OCI-LY3 (cell line): Measurements from ENCODE around the gene MERTK.

Source experiments
- H2AFZ ChIP-seq: fragments of 200-600, 300-600 bp; shearing (Covaris generic); 2 replicates; pipeline ENCODE4 v1.6.0; 2014; ENCODE audit warnings: antibody characterized with exemption, low read depth, low read length
- H3K27ac ChIP-seq: fragments of 200-600, 300-600 bp; sonication (generic); 2 replicates; pipeline ENCODE4 v1.5.1; 2014; ENCODE audit warnings: mild to moderate bottlenecking, low read length, moderate library complexity, mixed read lengths
- H3K27me3 ChIP-seq: fragments of 200-600, 300-600 bp; sonication (generic); 2 replicates; pipeline ENCODE4 v1.6.1; 2014; ENCODE audit warnings: low read depth, low read length, mixed read lengths
- H3K36me3 ChIP-seq: fragments of 200-600, 300-600 bp; sonication (generic); replicated peaks from 2 replicates; pipeline ENCODE3; 2014; ENCODE audit warnings: low read depth, low read length, mixed read lengths
- H3K4me1 ChIP-seq: fragments of 300-600, 200-600 bp; sonication (generic); 2 replicates; pipeline ENCODE4 v1.6.1; 2014; ENCODE audit warnings: low read length, mixed read lengths
- H3K4me2 ChIP-seq: fragments of 200-600, 300-600 bp; sonication (generic); 2 replicates; pipeline ENCODE4 v1.6.1; 2014; ENCODE audit warnings: low read length, mixed read lengths
- H3K4me3 ChIP-seq: fragments of 300-600, 200-600 bp; sonication (generic); 2 replicates; pipeline ENCODE4 v1.5.1; 2014; ENCODE audit warnings: antibody characterized with exemption, mild to moderate bottlenecking, low read length, moderate library complexity
- H3K79me2 ChIP-seq: fragments of 300-600, 200-600 bp; shearing (Covaris generic); 2 replicates; pipeline ENCODE4 v1.6.1; 2014; ENCODE audit warnings: mild to moderate bottlenecking, low read length, mixed read lengths
- H3K9ac ChIP-seq: fragments of 300-600, 200-600 bp; shearing (Covaris generic); 2 replicates; pipeline ENCODE4 v1.6.0; 2014; ENCODE audit warnings: mild to moderate bottlenecking, low read length, moderate library complexity
- H3K9me3 ChIP-seq: fragments of 200-600, 300-600 bp; shearing (Covaris generic); 2 replicates; pipeline ENCODE4 v1.6.1; 2014; ENCODE audit warnings: low read length, mixed read lengths; ENCODE audit not compliant: insufficient read depth
- H4K20me1 ChIP-seq: fragments of 200-600, 300-600 bp; sonication (generic); 2 replicates; pipeline ENCODE4 v1.6.1; 2016; ENCODE audit warnings: low read length, mixed read lengths; ENCODE audit not compliant: insufficient read depth
- EZH2phosphoT487 ChIP-seq: fragments of 200-600 bp; shearing (Covaris generic); IDR thresholded peaks from 2 replicates; pipeline ENCODE4 v1.6.1; 2018; ENCODE audit warnings: antibody characterized with exemption, mixed run types, low read depth
- TF ChIP-seq, protein P1 (sequence below): fragments of 200-600, 300-600 bp; sonication (generic); IDR thresholded peaks from 2 replicates; pipeline ENCODE4 v1.5.1; 2014; ENCODE audit warnings: antibody characterized with exemption, low read length, low read depth

Gene MERTK

DNA sequence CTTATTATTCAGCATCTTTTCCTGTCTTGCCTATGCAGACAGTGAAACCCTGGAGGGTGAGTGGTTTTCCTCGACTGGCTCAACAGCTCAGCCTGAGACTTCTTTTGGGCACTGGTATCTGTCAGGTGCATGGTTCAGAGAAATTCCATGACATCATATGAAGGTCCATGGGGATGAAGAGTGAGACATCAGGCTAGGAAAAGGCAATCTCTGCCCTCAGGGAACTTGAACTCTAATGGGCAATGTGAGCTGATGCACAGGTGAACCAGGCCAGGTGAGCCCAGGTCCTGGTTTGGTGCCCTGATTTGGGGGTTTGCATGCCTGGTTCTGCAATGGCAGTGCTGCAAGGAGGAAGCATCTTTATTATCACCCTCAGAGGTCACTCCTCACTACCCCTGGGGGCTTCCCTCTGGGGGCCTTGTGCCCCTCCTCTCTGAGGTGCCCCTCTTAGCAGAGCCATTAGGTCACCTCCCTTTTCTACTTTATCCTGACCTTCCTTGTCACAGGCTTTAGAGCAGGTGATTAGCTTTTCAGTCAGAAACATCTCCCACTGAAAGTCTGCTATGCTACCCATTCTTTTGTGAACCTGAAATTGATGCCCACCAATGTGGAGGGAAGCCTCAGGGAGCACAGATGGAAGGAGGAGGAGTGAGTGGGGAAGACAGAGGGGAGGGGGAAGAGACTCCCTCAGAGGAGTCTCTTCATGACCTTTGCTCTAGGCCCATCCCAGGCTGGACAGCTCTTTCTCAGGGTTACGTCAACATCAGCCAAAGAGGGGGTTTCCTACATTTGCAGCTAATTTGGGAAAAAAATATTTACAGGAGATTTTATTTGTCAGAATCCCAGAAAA, 47.3 kb downstream of the MERTK start:
- no peak overlapping the region for H3K4me3 ChIP-seq
- no peaks in the 10 kb centered on the region for H3K79me2 ChIP-seq
- no peaks in the 10 kb centered on the region for H3K9me3 ChIP-seq
- peaks cover 8% of the 10 kb centered on the region; the same call in 1 of the 2 replicates for H3K27me3 ChIP-seq
- H3K27ac ChIP-seq = no peak overlapping the region
- no peak overlapping the region for H3K4me2 ChIP-seq
- H3K36me3 ChIP-seq = no peaks in the 10 kb centered on the region
- no peaks in the 10 kb centered on the region for H4K20me1 ChIP-seq
- no peaks in the 10 kb centered on the region for H3K4me1 ChIP-seq
- H2AFZ ChIP-seq = no peak overlapping the region
- no peak for TF ChIP-seq EZH2phosphoT487
- TF ChIP-seq, protein P1, sequence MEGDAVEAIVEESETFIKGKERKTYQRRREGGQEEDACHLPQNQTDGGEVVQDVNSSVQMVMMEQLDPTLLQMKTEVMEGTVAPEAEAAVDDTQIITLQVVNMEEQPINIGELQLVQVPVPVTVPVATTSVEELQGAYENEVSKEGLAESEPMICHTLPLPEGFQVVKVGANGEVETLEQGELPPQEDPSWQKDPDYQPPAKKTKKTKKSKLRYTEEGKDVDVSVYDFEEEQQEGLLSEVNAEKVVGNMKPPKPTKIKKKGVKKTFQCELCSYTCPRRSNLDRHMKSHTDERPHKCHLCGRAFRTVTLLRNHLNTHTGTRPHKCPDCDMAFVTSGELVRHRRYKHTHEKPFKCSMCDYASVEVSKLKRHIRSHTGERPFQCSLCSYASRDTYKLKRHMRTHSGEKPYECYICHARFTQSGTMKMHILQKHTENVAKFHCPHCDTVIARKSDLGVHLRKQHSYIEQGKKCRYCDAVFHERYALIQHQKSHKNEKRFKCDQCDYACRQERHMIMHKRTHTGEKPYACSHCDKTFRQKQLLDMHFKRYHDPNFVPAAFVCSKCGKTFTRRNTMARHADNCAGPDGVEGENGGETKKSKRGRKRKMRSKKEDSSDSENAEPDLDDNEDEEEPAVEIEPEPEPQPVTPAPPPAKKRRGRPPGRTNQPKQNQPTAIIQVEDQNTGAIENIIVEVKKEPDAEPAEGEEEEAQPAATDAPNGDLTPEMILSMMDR = no peak
- no peak overlapping the region for H3K9ac ChIP-seq

DNA sequence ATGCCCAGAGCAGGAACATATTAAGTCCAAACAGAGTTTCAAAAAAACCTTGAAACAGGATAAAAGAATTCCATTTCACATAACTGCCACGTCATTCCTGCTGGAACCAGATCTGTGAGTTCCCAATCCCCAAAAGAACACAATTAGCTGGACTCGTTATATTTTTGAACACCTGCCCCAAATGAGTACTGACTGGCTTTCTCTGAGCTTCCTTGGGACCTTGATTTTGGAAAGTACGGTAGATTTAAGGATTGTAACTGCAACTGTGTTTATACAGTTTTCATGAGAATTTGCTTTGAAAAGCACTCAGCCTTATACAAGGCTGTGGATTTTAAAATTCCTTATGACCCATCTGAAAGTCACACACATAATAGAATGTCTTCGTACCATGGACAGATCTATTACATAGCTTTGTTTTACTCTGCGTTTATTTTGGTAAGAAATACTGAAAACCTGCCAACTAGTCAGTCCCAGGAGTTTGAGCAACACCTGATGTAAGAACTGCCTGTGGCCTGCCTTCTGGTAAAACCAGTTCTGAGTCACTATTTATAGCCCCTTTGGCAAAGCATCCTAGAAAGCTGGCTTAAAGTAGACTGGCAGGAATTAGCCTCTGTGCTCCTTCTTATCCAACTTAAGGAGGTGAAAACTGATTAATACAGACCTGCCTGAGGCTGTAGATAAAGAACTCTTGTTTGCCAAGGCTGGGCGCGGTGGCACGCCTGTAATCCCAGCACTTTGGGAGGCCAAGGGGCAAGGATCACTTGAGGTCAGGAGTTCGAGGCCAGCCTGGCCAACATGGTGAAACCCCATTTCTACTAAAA, 48.1 kb downstream of the MERTK start:
- Histone ChIP-seq H4K20me1 (no peaks in the 10 kb centered on the region), H3K4me1 (no peaks in the 10 kb centered on the region), H3K9ac (no peak overlapping the region), H3K27me3 (peaks cover 5% of the 10 kb centered on the region; the same call in 1 of the 2 replicates), H3K36me3 (no peaks in the 10 kb centered on the region), H3K79me2 (no peaks in the 10 kb centered on the region), H2AFZ (no peak overlapping the region), H3K4me2 (no peak overlapping the region), H3K9me3 (no peaks in the 10 kb centered on the region), H3K4me3 (no peak overlapping the region), H3K27ac (no peak overlapping the region)
- TF ChIP-seq, protein P1 = no peak

DNA sequence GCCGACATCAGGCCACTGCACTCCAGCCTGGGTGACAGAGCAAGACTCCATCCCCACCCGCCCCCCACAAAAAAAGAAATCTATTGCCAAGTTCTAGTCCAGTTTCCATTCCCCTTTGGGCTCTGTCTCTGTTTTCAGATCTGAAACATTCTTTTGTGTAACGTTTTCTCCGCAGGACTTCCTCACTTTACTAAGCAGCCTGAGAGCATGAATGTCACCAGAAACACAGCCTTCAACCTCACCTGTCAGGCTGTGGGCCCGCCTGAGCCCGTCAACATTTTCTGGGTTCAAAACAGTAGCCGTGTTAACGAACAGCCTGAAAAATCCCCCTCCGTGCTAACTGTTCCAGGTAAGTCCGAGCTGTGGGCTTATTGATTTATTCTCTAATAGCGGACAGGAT, 48.8 kb downstream of the MERTK start:
- no peak overlapping the region for H3K27ac ChIP-seq
- H3K4me1 ChIP-seq = no peaks in the 10 kb centered on the region

More for the DNA sequence above, 48.8 kb downstream of the MERTK start:
- H3K36me3 ChIP-seq = no peaks in the 10 kb centered on the region
- no peaks in the 10 kb centered on the region for H3K9me3 ChIP-seq
- H3K27me3 ChIP-seq = peaks cover 5% of the 10 kb centered on the region; the same call in 1 of the 2 replicates
- no peak overlapping the region for H3K4me2 ChIP-seq
- H3K4me3 ChIP-seq = no peak overlapping the region
- H3K9ac ChIP-seq = no peak overlapping the region
- H3K79me2 ChIP-seq = no peaks in the 10 kb centered on the region
- no peak overlapping the region for H2AFZ ChIP-seq
- TF ChIP-seq, protein P1 = no peak
- no peak for TF ChIP-seq EZH2phosphoT487
- no peaks in the 10 kb centered on the region for H4K20me1 ChIP-seq
